H9 (cell line): ENCODE measurements around the gene ADAMTS13. TPM values are rescaled to one million over a fixed set of nuclear protein-coding genes. Genes with fewer than 3 reads are reported as not detected.

Experiments
- DNase-seq: peaks from one replicate; pipeline ENCODE4 v3.0.0-alpha.2; 2017
- H2AFZ ChIP-seq: one replicate; pipeline ENCODE4 v1.6.1; 2013; ENCODE audit warnings: mild to moderate bottlenecking, low read length, control low read depth, moderate library complexity
- H2AK5ac ChIP-seq: 2 replicates; pipeline ENCODE4 v1.6.1; 2013; ENCODE audit warnings: low read length, control low read depth, mixed read lengths; ENCODE audit not compliant: insufficient read length
- H2BK120ac ChIP-seq: one replicate; pipeline ENCODE4 v1.6.1; 2013; ENCODE audit warnings: low read depth, mild to moderate bottlenecking, low read length, control low read depth, inconsistent platforms; ENCODE audit not compliant: poor library complexity, severe bottlenecking
- H2BK12ac ChIP-seq: 2 replicates; pipeline ENCODE4 v1.6.1; 2013; ENCODE audit warnings: low read length, control low read depth, mixed read lengths, low read depth; ENCODE audit not compliant: insufficient read length
- H2BK15ac ChIP-seq: 2 replicates; pipeline ENCODE4 v1.6.1; 2013; ENCODE audit warnings: low read depth, low read length, control low read depth
- H2BK20ac ChIP-seq: one replicate; pipeline ENCODE4 v1.6.1; 2013; ENCODE audit warnings: low read depth, mild to moderate bottlenecking, low read length, control low read depth, inconsistent platforms; ENCODE audit not compliant: poor library complexity, severe bottlenecking
- H2BK5ac ChIP-seq: 2 replicates; pipeline ENCODE4 v1.6.1; 2013; ENCODE audit warnings: low read length, control low read depth, mixed read lengths; ENCODE audit not compliant: insufficient read length
- H3K14ac ChIP-seq: 2 replicates; pipeline ENCODE4 v1.6.1; 2013; ENCODE audit warnings: low read length, control low read depth; ENCODE audit not compliant: insufficient read depth
- H3K18ac ChIP-seq: 2 replicates; pipeline ENCODE4 v1.6.1; 2013; ENCODE audit warnings: low read depth, mild to moderate bottlenecking, mixed read lengths, low read length, control low read depth; ENCODE audit not compliant: insufficient read length
- H3K23ac ChIP-seq: 2 replicates; pipeline ENCODE4 v1.6.1; 2013; ENCODE audit warnings: low read length, control low read depth, mixed read lengths, low read depth; ENCODE audit not compliant: insufficient read length
- H3K23me2 ChIP-seq: 2 replicates; pipeline ENCODE4 v1.6.1; 2013; ENCODE audit warnings: low read depth, mild to moderate bottlenecking, mixed read lengths, low read length, control low read depth; ENCODE audit not compliant: insufficient read length, poor library complexity, severe bottlenecking
- H3K27ac ChIP-seq: 2 replicates; pipeline ENCODE4 v1.5.1; 2013; ENCODE audit warnings: low read length, control low read depth, mixed read lengths, low read depth; ENCODE audit not compliant: insufficient read length
- H3K27me3 ChIP-seq: 2 replicates; pipeline ENCODE4 v1.6.1; 2013; ENCODE audit warnings: low read length, control low read depth, inconsistent platforms; ENCODE audit not compliant: insufficient read depth
- H3K4ac ChIP-seq: 2 replicates; pipeline ENCODE4 v1.6.1; 2013; ENCODE audit warnings: low read depth, mild to moderate bottlenecking, control low read depth, inconsistent platforms, low read length, moderate library complexity
- H3K4me1 ChIP-seq: 2 replicates; pipeline ENCODE4 v1.6.1; 2013; ENCODE audit warnings: low read length, control low read depth, inconsistent platforms; ENCODE audit not compliant: insufficient read depth
- H3K4me2 ChIP-seq: 2 replicates; pipeline ENCODE4 v1.6.1; 2013; ENCODE audit warnings: low read length, control low read depth, mixed read lengths; ENCODE audit not compliant: insufficient read length, insufficient read depth
- H3K56ac ChIP-seq: 2 replicates; pipeline ENCODE4 v1.6.1; 2013; ENCODE audit warnings: low read depth, mild to moderate bottlenecking, mixed read lengths, low read length, control low read depth; ENCODE audit not compliant: insufficient read length
- H3K79me1 ChIP-seq: 2 replicates; pipeline ENCODE4 v1.6.1; 2013; ENCODE audit warnings: low read depth, mild to moderate bottlenecking, moderate library complexity, low read length, control low read depth, inconsistent platforms; ENCODE audit not compliant: insufficient read depth, poor library complexity, severe bottlenecking
- H3K79me2 ChIP-seq: 2 replicates; pipeline ENCODE4 v1.6.1; 2013; ENCODE audit warnings: low read length, control low read depth, inconsistent platforms; ENCODE audit not compliant: insufficient read depth
- H3K9ac ChIP-seq: 2 replicates; pipeline ENCODE4 v1.6.1; 2013; ENCODE audit warnings: low read length, control low read depth, mixed read lengths; ENCODE audit not compliant: insufficient read length; ENCODE audit errors: extremely low read depth
- H3K9me3 ChIP-seq: one replicate; pipeline ENCODE4 v1.6.1; 2013; ENCODE audit warnings: low read depth, low read length, inconsistent platforms; ENCODE audit not compliant: control insufficient read depth
- H3T11ph ChIP-seq: one replicate; pipeline ENCODE4 v1.6.1; 2013; ENCODE audit warnings: mild to moderate bottlenecking, low read length, control low read depth, inconsistent platforms
- H4K20me1 ChIP-seq: one replicate; pipeline ENCODE4 v1.6.1; 2013; ENCODE audit not compliant: control insufficient read depth, insufficient read length, insufficient read depth
- H4K5ac ChIP-seq: 2 replicates; pipeline ENCODE4 v1.6.1; 2013; ENCODE audit warnings: low read depth, mild to moderate bottlenecking, mixed read lengths, low read length, control low read depth; ENCODE audit not compliant: insufficient read length
- H4K8ac ChIP-seq: replicated peaks from 2 replicates; pipeline ENCODE4 v1.6.1; 2013; ENCODE audit warnings: low read length, control low read depth, mixed read lengths, low read depth; ENCODE audit not compliant: insufficient read length
- H4K91ac ChIP-seq: 2 replicates; pipeline ENCODE4 v1.6.1; 2013; ENCODE audit warnings: low read depth, mild to moderate bottlenecking, moderate library complexity, mixed read lengths, low read length, control low read depth; ENCODE audit not compliant: insufficient read length
- H3K27ac Mint-ChIP-seq, 3 experiments: 2 replicates in 2 of 3; 3 replicates in 1 of 3; pipeline ENCODE4 v1.8.0; 2020 to 2021; ENCODE audit warnings: mixed read lengths in 3 of 3, mild to moderate bottlenecking in 1 of 3, moderate library complexity in 1 of 3
- H3K27me3 Mint-ChIP-seq: 2 replicates; pipeline ENCODE4 v1.8.0; 2021; ENCODE audit warnings: low read depth, mild to moderate bottlenecking, moderate library complexity, mixed read lengths
- H3K36me3 Mint-ChIP-seq, 3 experiments: 2 replicates in 2 of 3; 3 replicates in 1 of 3; pipeline ENCODE4 v1.8.0; 2020 to 2021; ENCODE audit warnings: low read depth in 3 of 3, mixed read lengths in 3 of 3; ENCODE audit not compliant: insufficient read depth in 1 of 3
- H3K4me1 Mint-ChIP-seq, 2 experiments: 2 replicates each; pipeline ENCODE4 v1.8.0; 2020; ENCODE audit warnings: mixed read lengths in 2 of 2
- H3K4me3 Mint-ChIP-seq, 2 experiments: 2 replicates in 1 of 2; 3 replicates in 1 of 2; pipeline ENCODE4 v1.8.0; 2020 to 2021; ENCODE audit warnings: mild to moderate bottlenecking in 2 of 2, mixed read lengths in 2 of 2, moderate library complexity in 1 of 2
- H3K9me3 Mint-ChIP-seq, 2 experiments: 2 replicates in 1 of 2; 3 replicates in 1 of 2; pipeline ENCODE4 v1.8.0; 2020; ENCODE audit warnings: mild to moderate bottlenecking in 2 of 2, mixed read lengths in 2 of 2, moderate library complexity in 1 of 2
- WGBS: extraction: QIAGEN DNeasy Blood & Tissue Kit; methylation state at CpG from one replicate; pipeline ENCODE4 v1.1.7; 2013; ENCODE audit warnings: missing lambda C conversion rate, low lambda C conversion rate, mixed read lengths; ENCODE audit not compliant: insufficient read length; ENCODE audit errors: extremely low coverage; 5-methylcytosine and 5-hydroxymethylcytosine counted together
- total RNA-seq: library from RNA; stranded (reverse); gene quantifications from 2 replicates; pipeline ENCODE4 v1.2.1, GENCODE V29; 2021
- TF ChIP-seq, protein P1 (sequence below): fragments of 200-600 bp; sonication (generic); conservative IDR thresholded peaks from 3 replicates; pipeline ENCODE4 v1.8.0; 2021; ENCODE audit warnings: antibody characterized with exemption, mild to moderate bottlenecking

The ADAMTS13 gene
- total RNA-seq, 1 experiment from 2014 or later, result 8.8 TPM

- H3K9me3 ChIP-seq, result no peaks in the 10 kb centered on the region
- H4K91ac ChIP-seq, result no peak overlapping the region
- H2BK5ac ChIP-seq, result no peak overlapping the region
- peaks cover 7% of the 10 kb centered on the region for H3K23me2 ChIP-seq
- no peaks in the 10 kb centered on the region for H3K79me1 ChIP-seq
- H3K56ac ChIP-seq, result no peak overlapping the region
- no peaks in the 10 kb centered on the region for H4K20me1 ChIP-seq
- no peak overlapping the region for H3K27ac ChIP-seq
- H3K18ac ChIP-seq, result no peak overlapping the region
- H3K4me2 ChIP-seq, result peak overlapping the region; percentile 40
- WGBS, result no CpG with 5 or more reads among the region's 49 CpGs
- H2BK20ac ChIP-seq, result no peak overlapping the region
- H4K8ac ChIP-seq, result no peak overlapping the region
- TF ChIP-seq, protein P1, sequence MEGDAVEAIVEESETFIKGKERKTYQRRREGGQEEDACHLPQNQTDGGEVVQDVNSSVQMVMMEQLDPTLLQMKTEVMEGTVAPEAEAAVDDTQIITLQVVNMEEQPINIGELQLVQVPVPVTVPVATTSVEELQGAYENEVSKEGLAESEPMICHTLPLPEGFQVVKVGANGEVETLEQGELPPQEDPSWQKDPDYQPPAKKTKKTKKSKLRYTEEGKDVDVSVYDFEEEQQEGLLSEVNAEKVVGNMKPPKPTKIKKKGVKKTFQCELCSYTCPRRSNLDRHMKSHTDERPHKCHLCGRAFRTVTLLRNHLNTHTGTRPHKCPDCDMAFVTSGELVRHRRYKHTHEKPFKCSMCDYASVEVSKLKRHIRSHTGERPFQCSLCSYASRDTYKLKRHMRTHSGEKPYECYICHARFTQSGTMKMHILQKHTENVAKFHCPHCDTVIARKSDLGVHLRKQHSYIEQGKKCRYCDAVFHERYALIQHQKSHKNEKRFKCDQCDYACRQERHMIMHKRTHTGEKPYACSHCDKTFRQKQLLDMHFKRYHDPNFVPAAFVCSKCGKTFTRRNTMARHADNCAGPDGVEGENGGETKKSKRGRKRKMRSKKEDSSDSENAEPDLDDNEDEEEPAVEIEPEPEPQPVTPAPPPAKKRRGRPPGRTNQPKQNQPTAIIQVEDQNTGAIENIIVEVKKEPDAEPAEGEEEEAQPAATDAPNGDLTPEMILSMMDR, result peak; percentile 66
- Mint-ChIP-seq H3K36me3 (peaks cover 0 to 12% (median 7%) of the 10 kb centered on the region in 3 experiments; a peak in 6 of 7 replicates), H3K4me1 (peaks cover 7% of the 10 kb centered on the region in 2 experiments; a peak in 3 of 4 replicates), H3K4me3 (peak overlapping the region; percentile 61 to 78), H3K27ac (no peak overlapping the region), H3K9me3 (peaks cover 4 to 7% of the 10 kb centered on the region in 2 experiments; a peak in 4 of 5 replicates), H3K27me3 (peaks cover 24% of the 10 kb centered on the region)
- H2BK120ac ChIP-seq, result no peak overlapping the region
- H3K4ac ChIP-seq, result no peak overlapping the region
- no peak overlapping the region for H4K5ac ChIP-seq
- H3T11ph ChIP-seq, result no peak overlapping the region
- no peak overlapping the region for H3K9ac ChIP-seq
- no peaks in the 10 kb centered on the region for H3K4me1 ChIP-seq
- H3K14ac ChIP-seq, result no peak overlapping the region
- peaks cover 2% of the 10 kb centered on the region; the same call in 1 of the 2 replicates for H3K27me3 ChIP-seq
- H3K23ac ChIP-seq, result no peak overlapping the region
- no peak overlapping the region for H2BK12ac ChIP-seq
- peak; percentile 87 for DNase-seq
- no peak overlapping the region for H2BK15ac ChIP-seq
- H2AK5ac ChIP-seq, result no peak overlapping the region
- no peaks in the 10 kb centered on the region; the same call in 1 of the 2 replicates for H3K79me2 ChIP-seq
- no peak overlapping the region for H2AFZ ChIP-seq
Observed at GRCh38 chr9:133429641-133430161, 7.5 kb downstream of the ADAMTS13 start.
